AG08395 (cell line): ENCODE measurements around the gene MAGEA3.
"Not testable (repeated sequence)": the region's sequence is repeated elsewhere in the genome, so short reads cannot be mapped to it uniquely, and the experiment has no call there.

Experiments
- DNase-seq: peaks from one replicate; pipeline ENCODE4 v3.0.0; 2012; ENCODE audit warnings: mixed read lengths, low spot score

Gene MAGEA3

DNA sequence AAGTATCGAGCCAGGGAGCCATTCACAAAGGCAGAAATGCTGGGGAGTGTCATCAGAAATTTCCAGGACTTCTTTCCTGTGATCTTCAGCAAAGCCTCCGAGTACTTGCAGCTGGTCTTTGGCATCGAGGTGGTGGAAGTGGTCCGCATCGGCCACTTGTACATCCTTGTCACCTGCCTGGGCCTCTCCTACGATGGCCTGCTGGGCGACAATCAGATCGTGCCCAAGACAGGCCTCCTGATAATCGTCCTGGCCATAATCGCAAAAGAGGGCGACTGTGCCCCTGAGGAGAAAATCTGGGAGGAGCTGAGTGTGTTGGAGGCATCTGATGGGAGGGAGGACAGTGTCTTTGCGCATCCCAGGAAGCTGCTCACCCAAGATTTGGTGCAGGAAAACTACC is 37.9 kb downstream of the MAGEA3 start:
- not testable (repeated sequence) for DNase-seq

GRCh38 chrX:152738560-152738959 is 40.0 kb downstream of the MAGEA3 start:
- no peak for DNase-seq
